ENCODE data around the gene KIAA0753.

DNA sequence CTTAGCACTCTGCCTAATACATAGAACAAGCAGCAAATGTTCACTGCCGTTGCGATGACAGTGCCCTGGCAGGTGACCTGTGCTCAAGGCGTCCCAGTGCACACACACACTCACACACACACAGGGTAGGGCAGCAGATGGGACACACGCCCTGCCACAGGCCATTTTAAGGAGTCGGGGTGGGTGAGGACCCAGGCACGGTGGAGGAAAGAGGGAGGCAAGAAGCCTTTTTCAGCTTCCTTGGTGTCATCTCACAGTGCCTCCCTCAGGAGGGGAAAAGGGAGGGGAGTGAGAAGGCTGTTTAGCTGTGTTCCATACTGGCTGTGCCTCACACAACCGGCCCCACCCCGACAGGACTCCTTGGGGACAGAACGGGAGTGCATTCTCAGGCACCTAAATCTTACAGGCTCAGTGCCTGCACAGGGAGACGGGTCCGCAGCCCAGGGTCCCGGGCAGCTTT is 85.6 kb downstream of the KIAA0753 start:
- TF ChIP-seq, protein P1, sequence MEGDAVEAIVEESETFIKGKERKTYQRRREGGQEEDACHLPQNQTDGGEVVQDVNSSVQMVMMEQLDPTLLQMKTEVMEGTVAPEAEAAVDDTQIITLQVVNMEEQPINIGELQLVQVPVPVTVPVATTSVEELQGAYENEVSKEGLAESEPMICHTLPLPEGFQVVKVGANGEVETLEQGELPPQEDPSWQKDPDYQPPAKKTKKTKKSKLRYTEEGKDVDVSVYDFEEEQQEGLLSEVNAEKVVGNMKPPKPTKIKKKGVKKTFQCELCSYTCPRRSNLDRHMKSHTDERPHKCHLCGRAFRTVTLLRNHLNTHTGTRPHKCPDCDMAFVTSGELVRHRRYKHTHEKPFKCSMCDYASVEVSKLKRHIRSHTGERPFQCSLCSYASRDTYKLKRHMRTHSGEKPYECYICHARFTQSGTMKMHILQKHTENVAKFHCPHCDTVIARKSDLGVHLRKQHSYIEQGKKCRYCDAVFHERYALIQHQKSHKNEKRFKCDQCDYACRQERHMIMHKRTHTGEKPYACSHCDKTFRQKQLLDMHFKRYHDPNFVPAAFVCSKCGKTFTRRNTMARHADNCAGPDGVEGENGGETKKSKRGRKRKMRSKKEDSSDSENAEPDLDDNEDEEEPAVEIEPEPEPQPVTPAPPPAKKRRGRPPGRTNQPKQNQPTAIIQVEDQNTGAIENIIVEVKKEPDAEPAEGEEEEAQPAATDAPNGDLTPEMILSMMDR (conservative IDR thresholded peaks at IDR 0.05; ENCODE audit: low read length) = no peak
- TF ChIP-seq EZH2phosphoT487 (IDR thresholded peaks at IDR 0.05; ENCODE audit: borderline replicate concordance, low read depth, low read length) = no peak

Measured in OCI-LY7 (cell line).